ENCODE results near the gene ZRANB3. TPM values are rescaled to one million over a fixed set of nuclear protein-coding genes. Genes with fewer than 3 reads are reported as not detected.
"Not testable (repeated sequence)": the region's sequence is repeated elsewhere in the genome, so short reads cannot be mapped to it uniquely, and the experiment has no call there.

Gene ZRANB3
- total RNA-seq, 1 experiment from 2014 or later = 13.6 TPM

DNA sequence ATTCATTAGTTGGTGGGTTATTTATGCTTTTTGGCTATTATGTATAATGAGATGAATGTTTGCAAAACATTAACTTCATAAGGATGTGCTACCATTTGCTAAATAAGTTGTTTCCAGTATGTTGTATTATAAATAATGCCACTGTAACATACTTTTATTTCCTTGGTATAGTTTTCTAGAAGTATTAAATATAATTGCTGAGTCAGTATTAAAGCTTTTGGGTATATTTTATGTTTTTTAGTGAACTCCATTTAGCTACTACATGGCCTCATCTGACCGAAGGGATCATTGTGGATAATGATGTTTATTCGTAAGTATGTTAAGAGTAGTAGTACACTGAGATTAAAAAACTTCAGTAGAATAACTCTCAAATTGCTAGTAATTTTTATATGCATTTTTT, 405.1 kb downstream of the ZRANB3 start:
- no peak for DNase-seq (ENCODE audit: low spot score)

DNA sequence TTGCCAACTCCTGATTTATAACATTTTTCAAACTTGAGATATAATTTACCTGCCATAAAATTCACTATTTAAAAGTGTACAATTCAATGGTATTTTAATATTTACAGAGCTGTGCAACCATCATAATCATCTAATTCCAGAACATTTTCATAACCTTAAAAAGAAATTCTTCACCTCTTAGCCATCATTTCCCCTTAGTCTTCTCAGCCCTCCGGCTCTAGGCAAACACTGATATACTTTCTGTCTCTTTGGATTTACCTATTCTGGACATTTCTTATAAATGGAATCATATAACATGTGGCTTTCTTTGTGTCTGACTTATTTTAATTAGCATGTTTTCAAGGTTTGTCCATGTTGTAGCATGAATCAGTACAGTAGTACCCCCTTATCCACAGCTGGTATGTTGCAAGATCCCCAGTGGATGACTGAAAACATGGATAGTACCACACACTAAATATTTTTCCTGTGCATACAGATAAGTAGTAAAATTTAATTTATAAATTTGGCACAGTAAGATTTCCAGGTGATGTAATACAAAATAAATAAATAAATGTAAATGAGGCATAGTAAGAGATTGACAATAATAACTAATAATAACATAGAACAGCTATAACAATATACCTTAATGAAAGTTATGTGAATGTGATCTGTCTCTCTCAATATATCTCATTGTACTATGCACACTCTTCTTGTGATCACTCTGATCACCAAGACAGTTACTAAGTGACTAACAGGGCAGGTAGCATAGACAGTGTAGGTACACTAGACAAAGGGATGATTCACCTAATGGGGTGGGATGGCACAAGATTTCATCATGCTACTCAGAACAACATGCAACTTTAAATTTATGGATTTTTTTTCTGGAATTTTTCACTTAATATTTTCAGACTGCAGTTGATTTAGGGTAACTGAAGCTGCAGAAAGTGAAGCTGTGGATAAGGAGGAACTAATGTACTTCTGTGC, 405.8 kb downstream of the ZRANB3 start:
- DNase-seq (ENCODE audit: low spot score) = no peak

DNA sequence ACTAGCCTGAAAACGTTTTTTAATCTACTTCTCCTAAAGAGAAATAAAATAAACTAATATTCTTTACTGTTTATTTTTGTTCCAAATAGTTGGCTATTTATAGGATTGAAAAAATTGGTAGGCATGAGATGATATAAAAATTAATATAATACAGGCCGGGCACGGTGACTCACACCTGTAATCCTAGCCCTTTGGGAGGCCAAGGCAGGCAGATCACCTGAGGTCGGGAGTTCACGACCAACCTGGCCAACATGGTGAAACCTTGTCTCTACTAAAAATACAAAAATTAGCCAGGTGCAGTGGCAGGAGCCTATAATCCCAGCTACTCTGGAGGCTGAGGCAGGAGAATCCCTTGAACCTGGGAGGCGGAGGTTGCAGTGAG, 409.4 kb downstream of the ZRANB3 start:
- DNase-seq (ENCODE audit: low spot score) = not testable (repeated sequence)

DNA sequence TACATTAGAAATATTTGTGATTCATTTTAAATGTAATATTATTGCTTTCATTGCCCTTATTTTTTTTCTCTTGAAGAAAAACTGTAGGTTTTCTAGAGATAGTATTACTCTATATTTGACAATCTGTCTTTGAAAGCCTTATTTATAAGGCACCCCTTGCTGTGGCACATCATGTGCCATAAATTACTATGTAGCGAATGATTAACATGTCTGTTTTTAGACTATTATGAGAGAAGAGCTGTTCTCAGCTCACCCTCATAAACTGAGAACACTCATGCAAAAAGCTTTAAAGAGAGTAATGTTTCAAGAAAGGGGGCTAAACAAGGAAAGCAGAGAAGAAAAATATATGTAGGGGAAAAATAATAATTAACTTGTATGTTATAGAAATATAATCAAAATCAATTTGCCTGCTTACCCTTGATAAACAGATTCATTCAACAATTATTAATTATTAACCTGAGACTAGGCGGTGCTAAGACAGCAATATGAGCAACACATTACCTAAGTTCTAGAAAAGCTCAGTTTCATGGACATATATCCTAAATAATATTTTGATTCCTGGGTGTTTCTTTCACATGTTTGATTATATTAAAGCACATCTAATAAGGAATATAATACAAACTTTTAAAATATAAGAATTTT, 409.9 kb downstream of the ZRANB3 start:
- DNase-seq (ENCODE audit: low spot score) = no peak

DNA sequence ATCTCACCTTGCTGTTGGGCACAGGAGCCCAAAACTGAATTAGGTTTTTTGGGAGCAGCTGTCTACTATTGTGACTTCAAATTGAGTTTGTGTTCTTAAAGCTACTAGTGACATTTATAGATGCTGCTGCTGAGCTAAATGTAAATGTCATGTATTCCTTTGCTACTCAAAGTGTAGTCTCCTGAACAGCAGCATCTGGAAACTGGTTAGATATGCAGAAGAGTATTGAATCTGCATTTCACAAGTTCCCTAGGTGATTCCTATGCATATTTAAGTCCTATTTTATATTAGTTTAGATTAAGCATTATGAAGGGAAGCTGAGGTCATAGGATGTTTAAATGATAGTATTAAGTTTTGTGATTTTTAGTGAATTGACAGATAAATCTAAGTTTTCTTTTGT, 411.4 kb downstream of the ZRANB3 start:
- no peak for DNase-seq (ENCODE audit: low spot score)

DNA sequence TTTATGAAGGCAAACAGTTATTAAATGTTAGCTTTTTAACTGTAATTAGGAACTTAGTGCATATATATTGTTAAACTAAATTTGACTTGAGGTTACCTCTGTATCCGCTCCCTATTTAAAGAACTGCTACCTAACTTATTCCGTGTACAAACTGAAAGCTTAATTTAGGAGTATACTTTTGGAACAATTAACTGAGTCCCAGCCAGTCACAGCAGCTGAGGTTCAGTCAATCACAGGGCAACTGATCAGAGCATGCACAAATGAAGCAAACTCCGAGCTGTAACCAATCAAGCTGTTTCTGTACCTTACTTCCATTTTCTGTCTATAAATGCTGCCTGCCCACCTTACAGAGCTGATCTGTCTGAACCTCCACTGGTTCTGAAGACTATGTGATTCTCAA, 417.7 kb downstream of the ZRANB3 start:
- DNase-seq (ENCODE audit: low spot score) = no peak

DNA sequence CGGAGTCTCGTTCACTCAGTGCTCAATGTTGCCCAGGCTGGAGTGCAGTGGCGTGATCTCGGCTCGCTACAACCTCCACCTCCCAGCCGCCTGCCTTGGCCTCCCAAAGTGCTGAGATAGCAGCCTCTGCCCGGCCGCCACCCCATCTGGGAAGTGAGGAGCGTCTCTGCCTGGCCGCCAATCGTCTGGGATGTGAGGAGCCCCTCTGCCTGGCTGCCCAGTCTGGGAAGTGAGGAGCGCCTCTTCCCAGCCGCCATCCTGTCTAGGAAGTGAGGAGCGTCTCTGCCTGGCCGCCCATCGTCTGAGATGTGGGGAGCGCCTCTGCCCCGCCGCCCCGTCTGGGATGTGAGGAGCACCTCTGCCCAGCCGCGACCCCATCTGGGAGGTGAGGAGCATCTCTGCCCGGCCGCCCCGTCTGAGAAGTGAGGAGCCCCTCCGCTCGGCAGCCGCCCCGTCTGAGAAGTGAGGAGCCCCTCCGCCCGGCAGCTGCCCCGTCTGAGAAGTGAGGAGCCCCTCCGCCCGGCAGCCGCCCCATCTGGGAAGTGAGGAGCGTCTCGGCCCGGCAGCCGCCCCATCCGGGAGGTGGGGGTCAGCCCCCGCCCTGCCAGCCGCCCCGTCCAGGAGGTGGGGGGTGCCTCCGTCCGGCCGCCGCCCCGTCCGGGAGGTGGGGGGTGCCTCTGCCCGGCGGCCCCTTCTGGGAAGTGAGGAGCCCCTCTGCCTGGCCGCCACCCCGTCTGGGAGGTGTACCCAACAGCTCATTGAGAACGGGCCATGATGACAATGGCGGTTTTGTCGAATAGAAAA, 425.3 kb downstream of the ZRANB3 start:
- not testable (repeated sequence) for DNase-seq (ENCODE audit: low spot score)

DNA sequence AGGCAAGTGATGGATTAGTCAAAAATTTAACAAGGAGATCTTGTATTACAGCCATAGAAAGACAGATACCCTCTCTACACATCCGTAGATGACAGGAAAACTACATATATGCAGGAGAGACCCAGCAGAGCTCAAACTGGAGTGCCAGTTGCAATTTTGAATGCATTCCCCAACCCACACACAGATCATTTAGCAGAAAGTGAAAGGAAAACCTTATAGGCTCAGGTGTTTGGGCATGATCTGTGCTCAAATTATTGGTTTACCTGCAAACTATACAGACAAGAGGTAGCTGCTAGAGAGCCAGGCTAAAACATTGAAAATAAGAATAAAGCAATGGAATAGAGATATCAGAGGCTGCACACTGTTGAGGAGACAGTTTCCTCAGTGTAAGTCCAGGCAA, 427.2 kb downstream of the ZRANB3 start:
- no peak for DNase-seq (ENCODE audit: low spot score)

DNA sequence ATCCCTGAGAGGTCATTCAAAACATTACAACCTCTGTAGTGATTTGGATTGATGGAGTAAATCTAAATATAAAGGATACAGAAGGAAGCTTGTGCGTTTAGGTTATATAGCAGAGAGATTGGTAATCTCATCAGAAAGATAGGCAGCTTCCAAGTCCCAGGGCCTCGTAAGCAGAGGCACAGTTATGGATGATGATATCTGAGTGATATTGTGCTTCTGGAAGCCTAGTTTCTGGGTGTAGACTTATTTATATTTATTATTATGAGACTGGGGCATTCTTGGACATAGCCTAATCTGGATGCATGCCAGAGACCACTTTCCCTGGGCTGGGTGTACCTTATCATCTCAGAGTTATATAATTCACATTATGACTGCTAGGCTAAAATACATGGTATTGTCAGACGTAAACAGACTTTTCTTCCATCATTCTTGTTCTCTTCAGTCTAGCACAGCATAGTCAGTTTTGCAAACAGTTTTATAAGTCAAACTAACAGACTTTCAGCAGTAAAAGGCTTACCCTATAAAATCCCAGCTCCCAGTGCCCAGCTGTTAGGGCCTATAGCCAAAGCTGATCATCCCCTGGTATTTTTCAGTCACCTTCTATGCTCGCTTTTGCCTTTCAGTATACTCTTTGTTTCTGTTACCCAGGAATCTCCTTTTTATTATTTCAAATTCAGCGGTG, 431.1 kb downstream of the ZRANB3 start:
- no peak for DNase-seq (ENCODE audit: low spot score)

DNA sequence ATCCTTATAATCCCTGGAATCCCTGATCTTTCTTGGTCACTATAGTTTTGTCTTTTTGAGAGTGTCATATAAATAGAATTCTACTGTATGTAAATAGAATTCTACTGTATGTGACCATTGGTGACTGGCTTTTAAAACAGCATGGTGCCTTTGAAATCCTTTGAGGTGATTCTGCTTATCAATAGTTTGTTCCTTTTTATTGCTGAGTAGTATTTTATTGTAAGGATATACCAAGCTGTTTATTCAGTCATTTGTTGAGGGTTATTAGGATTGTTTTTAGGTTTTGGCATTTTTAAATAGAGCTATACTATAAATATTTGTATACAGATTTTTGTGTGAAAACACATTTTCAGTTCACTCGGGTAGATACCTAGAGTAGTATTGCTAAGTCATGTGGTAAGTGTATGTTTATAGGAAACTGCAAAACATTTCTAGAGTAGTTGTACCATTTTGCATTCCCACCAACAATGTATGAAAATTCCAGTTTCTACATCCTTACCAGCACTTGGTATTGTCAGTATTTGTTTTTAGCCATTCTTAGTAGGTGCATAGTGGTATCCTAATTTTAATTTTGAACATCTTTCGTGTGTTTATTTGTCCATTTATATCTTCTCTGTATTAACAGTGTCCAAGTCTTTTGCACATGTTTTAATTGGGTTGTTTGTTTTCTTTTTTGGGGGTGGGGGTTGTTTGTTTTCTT, 433.3 kb downstream of the ZRANB3 start:
- no peak for DNase-seq (ENCODE audit: low spot score)

DNA sequence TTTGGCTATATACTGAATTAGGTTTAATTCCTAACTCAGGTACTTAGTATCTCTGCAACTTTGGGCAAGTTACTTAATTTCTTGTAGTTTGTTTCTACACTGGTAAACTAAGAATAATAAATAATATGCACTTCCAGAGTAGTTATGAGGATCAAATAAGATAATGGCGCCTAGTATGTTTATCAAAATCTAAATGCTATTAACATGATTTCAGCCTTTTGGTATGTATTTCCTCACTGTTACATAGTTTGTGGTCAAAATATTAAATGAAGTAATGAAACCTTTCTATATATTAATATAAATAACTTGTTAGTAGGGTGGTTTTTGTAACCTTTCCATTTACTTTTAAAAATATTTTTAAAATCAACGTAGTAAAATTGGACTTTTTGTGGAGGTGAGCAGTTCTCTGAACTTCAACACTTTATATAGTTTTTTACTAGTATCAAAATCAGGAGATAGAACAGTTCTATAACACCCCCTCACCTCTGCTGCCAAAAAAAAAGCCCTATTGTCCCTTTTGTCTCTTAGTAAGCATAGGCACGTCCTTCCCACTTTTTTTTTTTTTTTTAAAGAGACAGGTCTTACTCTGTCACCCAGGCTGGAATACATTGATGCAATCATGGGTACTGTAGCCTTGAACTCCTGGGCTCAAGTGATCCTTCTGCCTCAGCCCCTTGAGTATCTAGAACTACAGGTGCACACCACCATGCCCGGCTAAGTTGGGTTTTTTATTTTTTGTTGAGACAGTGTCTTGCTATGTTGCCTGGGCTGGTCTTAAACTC, 434.2 kb downstream of the ZRANB3 start:
- DNase-seq (ENCODE audit: low spot score) = no peak

DNA sequence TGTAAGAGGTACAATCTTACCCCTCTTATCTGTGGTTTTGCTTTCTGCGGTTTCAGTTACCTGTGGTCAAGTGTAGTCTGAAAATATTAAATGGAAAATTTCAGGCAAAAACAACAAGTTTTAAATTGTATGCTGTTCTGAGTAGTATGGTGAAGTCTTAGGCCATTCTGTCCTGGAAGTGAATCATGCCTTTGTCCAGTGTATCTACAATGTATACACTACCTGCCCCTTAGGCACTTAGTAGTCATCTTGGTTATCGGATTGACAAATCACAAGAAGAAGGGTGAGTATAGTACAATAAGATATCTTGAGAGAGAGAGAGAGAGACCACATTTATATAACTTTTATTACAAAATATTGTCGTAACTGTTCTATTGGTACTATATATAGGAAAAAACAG, 435.4 kb downstream of the ZRANB3 start:
- DNase-seq (ENCODE audit: low spot score) = no peak

DNA sequence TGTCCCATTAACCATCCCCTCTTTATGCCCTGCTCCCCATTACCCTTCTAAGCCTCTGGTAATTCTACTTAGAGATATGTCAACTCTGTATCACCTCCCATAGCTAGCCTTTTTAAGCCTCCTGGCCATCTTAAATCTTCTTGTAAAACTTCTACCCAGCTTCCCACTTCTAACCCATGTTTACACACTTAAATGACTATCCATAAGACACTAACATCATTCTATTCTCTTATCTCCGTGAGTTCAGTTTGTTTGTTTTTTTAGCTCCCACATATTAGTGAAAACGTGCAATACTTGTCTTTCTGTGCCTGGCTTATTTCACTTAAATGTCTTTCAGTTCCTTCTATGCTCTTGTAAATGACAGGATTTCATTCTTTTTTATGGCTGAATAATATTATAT, 436.5 kb downstream of the ZRANB3 start:
- DNase-seq (ENCODE audit: low spot score) = no peak

DNA sequence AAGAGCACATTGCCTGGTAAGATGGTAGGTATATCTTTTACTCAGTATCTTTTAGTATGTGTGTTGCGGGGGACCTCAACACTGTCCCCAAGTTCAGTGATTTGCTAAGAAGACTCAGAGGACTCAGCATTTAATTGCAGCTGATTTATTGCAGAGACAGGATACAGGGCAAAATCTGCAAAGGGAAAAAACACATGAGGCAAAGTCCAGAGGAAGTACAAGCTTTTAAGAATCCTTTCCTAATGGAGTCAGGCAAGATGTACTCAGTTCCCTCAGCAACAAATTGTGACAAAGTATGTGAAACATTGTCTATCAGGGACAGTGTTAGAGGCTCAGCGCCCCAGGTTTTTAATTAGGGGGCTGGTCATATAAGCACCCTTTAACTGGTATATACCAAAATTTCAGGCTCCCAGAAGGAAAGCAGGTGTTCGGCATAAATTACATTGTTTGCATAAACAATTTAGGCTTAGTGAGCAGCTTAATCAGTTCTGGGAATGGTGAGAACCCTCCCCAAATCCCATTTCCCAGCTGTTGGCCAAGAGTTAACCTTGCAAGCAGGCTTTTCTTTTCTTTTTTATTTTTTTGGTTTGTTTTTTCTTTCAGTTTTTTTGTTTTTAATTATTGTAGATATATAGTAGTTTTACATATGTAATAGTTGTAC, 437.2 kb downstream of the ZRANB3 start:
- DNase-seq (ENCODE audit: low spot score) = no peak

DNA sequence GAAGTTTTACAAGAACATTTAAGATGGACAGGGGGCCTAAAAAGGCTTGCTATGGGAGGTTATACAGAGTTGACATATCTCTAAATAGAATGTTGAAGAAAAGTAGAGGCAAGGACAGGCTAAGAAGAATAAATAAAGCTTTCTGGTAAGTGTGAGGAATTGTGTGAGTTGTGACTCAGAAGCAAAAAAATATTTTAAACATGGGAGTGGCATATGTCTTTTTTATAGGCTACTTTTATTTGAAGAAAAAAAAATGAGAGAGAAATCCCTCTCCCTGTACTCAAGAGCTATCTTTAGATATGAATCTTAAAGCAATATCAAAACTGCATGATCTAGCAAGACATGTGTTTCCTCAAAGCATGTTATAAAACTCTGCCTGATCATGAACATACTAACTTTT, 437.8 kb downstream of the ZRANB3 start:
- no peak for DNase-seq (ENCODE audit: low spot score)

DNA sequence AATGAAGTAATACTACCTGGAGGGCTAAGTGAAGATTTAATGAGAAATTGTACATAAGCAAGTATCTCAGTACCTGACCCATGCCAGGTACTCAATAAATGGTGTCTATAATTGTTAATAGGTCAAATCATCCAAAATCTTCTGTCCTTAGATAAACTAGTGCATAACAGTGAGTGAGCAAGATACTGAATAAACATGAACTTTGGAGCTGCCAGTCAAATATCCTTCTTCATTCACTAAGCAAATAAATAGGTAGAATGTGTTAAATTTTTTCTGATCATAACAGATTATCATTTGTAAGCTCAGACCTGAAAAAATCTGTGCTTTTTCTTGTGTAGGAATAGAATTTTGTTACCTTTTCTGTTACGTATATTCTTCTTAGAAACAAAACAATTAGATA, 439.3 kb downstream of the ZRANB3 start:
- DNase-seq (ENCODE audit: low spot score) = no peak

DNA sequence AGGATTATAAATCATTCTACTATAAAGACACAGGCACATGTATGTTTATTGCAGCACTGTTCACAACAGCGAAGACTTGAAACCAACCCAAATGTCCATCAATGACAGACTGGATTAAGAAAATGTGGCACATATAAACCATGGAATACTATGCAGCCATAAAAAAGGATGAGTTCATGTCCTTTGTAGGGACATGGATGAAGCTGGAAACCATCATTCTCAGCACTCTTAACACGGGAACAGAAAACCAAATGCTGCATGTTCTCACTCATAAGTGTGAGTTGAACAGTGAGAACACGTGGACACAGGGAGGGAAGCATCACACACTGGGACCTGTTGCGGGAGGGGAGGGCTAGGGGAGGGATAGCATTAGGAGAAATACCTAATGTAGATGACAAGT, 441.4 kb downstream of the ZRANB3 start:
- DNase-seq (ENCODE audit: low spot score) = not testable (repeated sequence)

Measured in H4 (cell line).